Activated T-cell treated with anti-CD3 and anti-CD28 coated beads for 24 hours (primary cell): ENCODE data around the gene PTPN9.
"Not testable (repeated sequence)": the region's sequence is repeated elsewhere in the genome, so short reads cannot be mapped to it uniquely, and the experiment has no call there.

Source experiments
- DNase-seq: peaks from one replicate; pipeline ENCODE4 v3.0.0-alpha.2; 2020; ENCODE audit warnings: low read depth

Gene PTPN9

GRCh38 chr15:75452865-75453702 lies 126.0 kb downstream of the PTPN9 start:
- peak; percentile 60 for DNase-seq

GRCh38 chr15:75452364-75452864 lies 126.7 kb downstream of the PTPN9 start:
- peak; percentile 73 for DNase-seq

GRCh38 chr15:75451674-75452363 lies 127.3 kb downstream of the PTPN9 start, which contains the start of gene SIN3A:
SIN3A (minus strand) TSS chr15:75451690; CDS start chr15:75430375, 21,315 bp downstream.
- DNase-seq = peak; percentile 98

- no peak for DNase-seq
Observed at GRCh38 chr15:75451202-75451673, 127.9 kb downstream of the PTPN9 start.

- DNase-seq = peak; percentile 96
Observed at GRCh38 chr15:75450307-75451201, 128.6 kb downstream of the PTPN9 start.

GRCh38 chr15:75449585-75450306 lies 129.4 kb downstream of the PTPN9 start:
- no peak for DNase-seq

GRCh38 chr15:75448171-75448570 lies 130.9 kb downstream of the PTPN9 start:
- not testable (repeated sequence) for DNase-seq

GRCh38 chr15:75446151-75446550 lies 133.0 kb downstream of the PTPN9 start:
- DNase-seq = peak; percentile 4

GRCh38 chr15:75445324-75445723 lies 133.8 kb downstream of the PTPN9 start:
- not testable (repeated sequence) for DNase-seq

GRCh38 chr15:75443972-75444453 lies 135.1 kb downstream of the PTPN9 start:
- DNase-seq = not testable (repeated sequence)

- DNase-seq = no peak
Observed at GRCh38 chr15:75437721-75438120, 141.4 kb downstream of the PTPN9 start.

- DNase-seq = no peak
Observed at GRCh38 chr15:75436881-75437280, 142.2 kb downstream of the PTPN9 start.

- no peak for DNase-seq
Observed at GRCh38 chr15:75431682-75432081, 147.4 kb downstream of the PTPN9 start.

- DNase-seq = no peak
Observed at GRCh38 chr15:75431270-75431669, 147.8 kb downstream of the PTPN9 start.

GRCh38 chr15:75430259-75430658 lies 148.9 kb downstream of the PTPN9 start:
- no peak for DNase-seq

GRCh38 chr15:75428152-75428551 lies 151.0 kb downstream of the PTPN9 start:
- no peak for DNase-seq

GRCh38 chr15:75425966-75426500 lies 153.1 kb downstream of the PTPN9 start:
- DNase-seq = no peak

GRCh38 chr15:75422554-75422953 lies 156.6 kb downstream of the PTPN9 start:
- DNase-seq = no peak

- no peak for DNase-seq
Observed at GRCh38 chr15:75420698-75421097, 158.4 kb downstream of the PTPN9 start.

GRCh38 chr15:75416584-75416983 lies 162.5 kb downstream of the PTPN9 start:
- no peak for DNase-seq
